HUES6 (cell line): ENCODE results near the gene PMAIP1.
A peak's percentile ranks its signal among the peaks of the same experiment; 100 is the strongest.
"Not testable (repeated sequence)": the region's sequence is repeated elsewhere in the genome, so short reads cannot be mapped to it uniquely, and the experiment has no call there.

ENCODE experiments used
- H3K27ac ChIP-seq: 2 replicates; pipeline ENCODE4 v1.7.0; 2013; ENCODE audit warnings: low read depth, mild to moderate bottlenecking, low read length, inconsistent platforms
- H3K27me3 ChIP-seq: 2 replicates; pipeline ENCODE4 v1.6.1; 2013; ENCODE audit warnings: low read length; ENCODE audit not compliant: control insufficient read depth, insufficient read depth
- H3K36me3 ChIP-seq: 2 replicates; pipeline ENCODE4 v1.6.1; 2013; ENCODE audit warnings: low read length; ENCODE audit not compliant: control insufficient read depth, insufficient read depth
- H3K4me1 ChIP-seq: 2 replicates; pipeline ENCODE4 v1.6.1; 2013; ENCODE audit warnings: low read length; ENCODE audit not compliant: control insufficient read depth, insufficient read depth
- H3K4me3 ChIP-seq: 2 replicates; pipeline ENCODE4 v1.5.1; 2013; ENCODE audit warnings: low read depth, low read length
- H3K9ac ChIP-seq: one replicate; pipeline ENCODE4 v1.6.1; 2013; ENCODE audit warnings: mild to moderate bottlenecking, low read length
- H3K9me3 ChIP-seq: 2 replicates; pipeline ENCODE4 v1.6.1; 2013; ENCODE audit warnings: low read depth, low read length; ENCODE audit not compliant: control insufficient read depth, insufficient read depth

PMAIP1 gene

GRCh38 chr18:59885579-59886163 is 14.1 kb upstream of the PMAIP1 start:
- H3K4me3 ChIP-seq: no peak overlapping the region
- H3K4me1 ChIP-seq: peaks cover 20% of the 10 kb centered on the region
- H3K27ac ChIP-seq: no peak overlapping the region
- H3K27me3 ChIP-seq: no peaks in the 10 kb centered on the region
- no peaks in the 10 kb centered on the region for H3K9me3 ChIP-seq
- H3K9ac ChIP-seq: no peak overlapping the region
- H3K36me3 ChIP-seq: no peaks in the 10 kb centered on the region

- H3K9ac ChIP-seq, H3K27ac ChIP-seq, H3K4me3 ChIP-seq, H3K27me3 ChIP-seq, H3K36me3 ChIP-seq, H3K9me3 ChIP-seq: not testable (repeated sequence)
- H3K4me1 ChIP-seq: peaks cover 20% of the 10 kb centered on the region
Measured at GRCh38 chr18:59886399-59886798, 13.4 kb upstream of the PMAIP1 start.

GRCh38 chr18:59892123-59892522 is 7.7 kb upstream of the PMAIP1 start:
- no peaks in the 10 kb centered on the region for H3K27me3 ChIP-seq
- H3K9ac ChIP-seq: no peak overlapping the region
- H3K9me3 ChIP-seq: no peaks in the 10 kb centered on the region
- H3K4me3 ChIP-seq: no peak overlapping the region
- H3K36me3 ChIP-seq: no peaks in the 10 kb centered on the region
- H3K27ac ChIP-seq: no peak overlapping the region
- peaks cover 12% of the 10 kb centered on the region; the same call in 1 of the 2 replicates for H3K4me1 ChIP-seq

GRCh38 chr18:59893971-59894370 is 5.8 kb upstream of the PMAIP1 start:
- no peaks in the 10 kb centered on the region for H3K36me3 ChIP-seq
- no peak overlapping the region for H3K27ac ChIP-seq
- no peaks in the 10 kb centered on the region for H3K9me3 ChIP-seq

GRCh38 chr18:59897321-59897954 is 2.4 kb upstream of the PMAIP1 start:
- Histone ChIP-seq H3K27ac (peak overlapping the region; percentile 75), H3K4me3 (peak overlapping the region; percentile 91), H3K9me3 (no peaks in the 10 kb centered on the region), H3K36me3 (peaks cover 10% of the 10 kb centered on the region), H3K27me3 (no peaks in the 10 kb centered on the region; the same call in 1 of the 2 replicates), H3K9ac (peak overlapping the region; percentile 80), H3K4me1 (peaks cover 28% of the 10 kb centered on the region)

More at GRCh38 chr18:59893971-59894370, 5.8 kb upstream of the PMAIP1 start:
- no peaks in the 10 kb centered on the region; the same call in 1 of the 2 replicates for H3K27me3 ChIP-seq
- peaks cover 25% of the 10 kb centered on the region for H3K4me1 ChIP-seq
- H3K9ac ChIP-seq: no peak overlapping the region
- H3K4me3 ChIP-seq: no peak overlapping the region

- Histone ChIP-seq H3K9ac (peak overlapping the region; percentile 80), H3K4me3 (peak overlapping the region; percentile 91), H3K9me3 (no peaks in the 10 kb centered on the region), H3K36me3 (peaks cover 17% of the 10 kb centered on the region), H3K27ac (peak overlapping the region; percentile 75), H3K4me1 (peaks cover 30% of the 10 kb centered on the region), H3K27me3 (no peaks in the 10 kb centered on the region; the same call in 1 of the 2 replicates)
Measured at GRCh38 chr18:59898093-59898492, 1.7 kb upstream of the PMAIP1 start.

- peaks cover 30% of the 10 kb centered on the region for H3K4me1 ChIP-seq
- H3K4me3 ChIP-seq: peak overlapping the region; percentile 91
- H3K9ac ChIP-seq: peak overlapping the region; percentile 80
- no peaks in the 10 kb centered on the region; the same call in 1 of the 2 replicates for H3K27me3 ChIP-seq
- peak overlapping the region; percentile 75; the same call in 1 of the 2 replicates for H3K27ac ChIP-seq
- H3K36me3 ChIP-seq: peaks cover 23% of the 10 kb centered on the region
- H3K9me3 ChIP-seq: no peaks in the 10 kb centered on the region
Measured at GRCh38 chr18:59898609-59899297, 1.0 kb upstream of the PMAIP1 start.

GRCh38 chr18:59900222-59901128 is 679 bp downstream of the PMAIP1 start:
- no peaks in the 10 kb centered on the region; the same call in 1 of the 2 replicates for H3K27me3 ChIP-seq
- H3K9ac ChIP-seq: peak overlapping the region; percentile 93
- no peaks in the 10 kb centered on the region for H3K9me3 ChIP-seq
- peak overlapping the region; percentile 96 for H3K27ac ChIP-seq
- H3K4me1 ChIP-seq: peaks cover 38% of the 10 kb centered on the region
- peaks cover 30% of the 10 kb centered on the region for H3K36me3 ChIP-seq
- H3K4me3 ChIP-seq: peak overlapping the region; percentile 91

- Histone ChIP-seq H3K9me3 (no peaks in the 10 kb centered on the region), H3K27ac (no peak overlapping the region), H3K36me3 (peaks cover 30% of the 10 kb centered on the region), H3K9ac (peak overlapping the region; percentile 93), H3K4me3 (peak overlapping the region; percentile 91), H3K4me1 (peaks cover 33% of the 10 kb centered on the region), H3K27me3 (no peaks in the 10 kb centered on the region; the same call in 1 of the 2 replicates)
Measured at GRCh38 chr18:59902131-59902992, 2.6 kb downstream of the PMAIP1 start.
